K562 (cell line): Measurements from ENCODE around the gene GRHPR. TPM values are rescaled to one million over a fixed set of nuclear protein-coding genes. Genes with fewer than 3 reads are reported as not detected.
A peak's percentile ranks its signal among the peaks of the same experiment; 100 is the strongest.

ENCODE experiments used
- ATAC-seq: fragments of 200-7000 bp; cut with Tn5 transposase; 3 replicates; pipeline ENCODE4 v1.9.1; 2020; ENCODE audit warnings: moderate library complexity
- BruUV-seq: library from RNA; stranded (reverse); fragments of 400-500 nt; replicated peaks from 2 replicates; lab custom pipeline; 2021; lab: Mats Ljungman, UMichigan
- CTCF ChIA-PET: fragments of 300-600 bp; formaldehyde crosslinking; extraction: SDS; loops from one replicate; lab custom pipeline; 2021; ENCODE audit warnings: low intra/inter-chr PET ratio; lab: Yijun Ruan, JAX
- POLR2A ChIA-PET: fragments of 300-600, 350-650 bp; sonication (Branson Sonifier 250); formaldehyde crosslinking; extraction: SDS; loops from one replicate; lab custom pipeline; 2021; ENCODE audit warnings: antibody characterized with exemption, inconsistent platforms; lab: Yijun Ruan, JAX
- DNase-seq, 4 experiments: peaks; one replicate each; pipeline versions ENCODE4 v3.0.0 to v3.0.0-alpha.2; 2011 to 2018; ENCODE audit warnings: low spot score in 3 of 4, mixed read lengths in 3 of 4; ENCODE audit errors: extremely low read depth in 1 of 4
- FAIRE-seq: peaks from 2 replicates; lab custom pipeline; 2011; peaks lifted over from hg19 to GRCh38; lab: Jason Lieb, UNC
- H2AFZ ChIP-seq: 2 replicates; pipeline ENCODE4 v1.6.0; 2011; ENCODE audit warnings: low read depth, low read length, control low read depth, inconsistent platforms
- H3K27ac ChIP-seq: fragments of 200-600 bp; 3 replicates; pipeline ENCODE4 v1.8.0; 2011; ENCODE audit warnings: low read depth, mild to moderate bottlenecking, control low read depth, inconsistent platforms, low read length, moderate library complexity, mixed read lengths; ENCODE audit errors: extremely low read depth
- H3K27me3 ChIP-seq, 2 experiments: fragments of 300-600 bp in 1 of 2; 2 replicates in 1 of 2; 3 replicates in 1 of 2; pipeline versions ENCODE4 v1.6.0 to v1.8.0; 2011; ENCODE audit warnings: inconsistent platforms in 2 of 2, low read length in 2 of 2, mild to moderate bottlenecking in 1 of 2, mixed read lengths in 1 of 2, moderate library complexity in 1 of 2; ENCODE audit not compliant: control insufficient read depth in 2 of 2, insufficient read depth in 2 of 2
- H3K36me3 ChIP-seq: fragments of 300-600 bp; 3 replicates; pipeline ENCODE4 v1.8.0; 2011; ENCODE audit warnings: mild to moderate bottlenecking, low read length, inconsistent platforms; ENCODE audit not compliant: control insufficient read depth, insufficient read depth
- H3K4me1 ChIP-seq, 2 experiments: fragments of 200-600 bp in 1 of 2; replicated peaks in 1 of 2; 2 replicates in 1 of 2; 3 replicates in 1 of 2; pipeline versions ENCODE4 v1.5.1 to v1.8.0; 2011; ENCODE audit warnings: inconsistent platforms in 2 of 2, low read length in 2 of 2, mild to moderate bottlenecking in 1 of 2, mixed read lengths in 1 of 2, moderate library complexity in 1 of 2; ENCODE audit not compliant: control insufficient read depth in 2 of 2, insufficient read depth in 2 of 2
- H3K4me2 ChIP-seq: 2 replicates; pipeline ENCODE4 v1.6.1; 2011; ENCODE audit warnings: low read length, control low read depth, inconsistent platforms, mixed read lengths; ENCODE audit not compliant: insufficient read depth
- H3K4me3 ChIP-seq: fragments of 200-600 bp; sonication (generic), shearing (Covaris generic); 2 replicates; pipeline ENCODE4 v1.5.1; 2016; ENCODE audit warnings: control low read depth, inconsistent platforms
- H3K79me2 ChIP-seq: fragments of 200-600 bp; 3 replicates; pipeline ENCODE4 v1.8.0; 2011; ENCODE audit warnings: low read length, inconsistent platforms; ENCODE audit not compliant: control insufficient read depth, insufficient read depth
- H3K9ac ChIP-seq, 2 experiments: 2 replicates each; pipeline versions ENCODE4 v1.6.0 to v1.6.1; 2011; ENCODE audit warnings: low read depth in 2 of 2, low read length in 2 of 2, control low read depth in 1 of 2, inconsistent platforms in 1 of 2, mild to moderate bottlenecking in 1 of 2, mixed read lengths in 1 of 2; ENCODE audit not compliant: insufficient read depth in 1 of 2
- H3K9me1 ChIP-seq: one replicate; pipeline ENCODE4 v1.6.0; 2011; ENCODE audit warnings: inconsistent platforms, mild to moderate bottlenecking, low read length, moderate library complexity; ENCODE audit not compliant: control insufficient read depth, insufficient read depth
- H3K9me3 ChIP-seq: replicated peaks from 2 replicates; pipeline ENCODE4 v1.5.1; 2011; ENCODE audit warnings: low read depth, low read length, inconsistent platforms; ENCODE audit not compliant: control insufficient read depth, insufficient read depth
- H4K20me1 ChIP-seq: replicated peaks from 2 replicates; pipeline ENCODE4 v1.6.1; 2011; ENCODE audit warnings: low read length, inconsistent platforms, mixed read lengths; ENCODE audit not compliant: control insufficient read depth, insufficient read depth
- CREB1 ChIP-seq, 2 experiments: sonication (generic) in 1 of 2; formaldehyde crosslinking in 1 of 2; IDR thresholded peaks; 2 replicates each; pipeline versions ENCODE4 v1.6.1 to v1.8.0; 2012 to 2022; ENCODE audit warnings: inconsistent platforms in 1 of 2, mild to moderate bottlenecking in 1 of 2, missing genetic modification reagents in 1 of 2, moderate library complexity in 1 of 2
- ELF1 ChIP-seq: fragments of 200-800 bp; sonication (Bioruptor generic); IDR thresholded peaks from 2 replicates; pipeline ENCODE4 v1.6.1; 2016; ENCODE audit warnings: missing genetic modification characterization, missing compliant biosample characterization
- JUN ChIP-seq, 2 experiments: sonication (generic) in 1 of 2; formaldehyde crosslinking in 1 of 2; IDR thresholded peaks; 2 replicates each; pipeline versions ENCODE4 v1.6.1 to v1.8.0; 2012 to 2022; ENCODE audit warnings: borderline replicate concordance in 2 of 2, mild to moderate bottlenecking in 2 of 2, improper control_type of control experiment in 1 of 2, low read depth in 1 of 2, low read length in 1 of 2, missing genetic modification reagents in 1 of 2
- JUND ChIP-seq, 2 experiments: IDR thresholded peaks; 2 replicates in 1 of 2; 3 replicates in 1 of 2; pipeline ENCODE4 v1.6.1; 2011; ENCODE audit warnings: borderline replicate concordance in 2 of 2, low read depth in 2 of 2, low read length in 2 of 2, improper control_type of control experiment in 1 of 2, missing biosample characterization in 1 of 2, missing genetic modification characterization in 1 of 2, missing genetic modification reagents in 1 of 2
- PHTF2 ChIP-seq: fragments of 250-450 bp; sonication (Bioruptor Pico); IDR thresholded peaks from 2 replicates; pipeline ENCODE4 v1.5.0; 2021; ENCODE audit warnings: mild to moderate bottlenecking
- RAD21 ChIP-seq, 2 experiments: fragments of 250-450 bp in 1 of 2; fragments of 450-650 bp in 1 of 2; sonication (Bioruptor Pico) in 1 of 2; formaldehyde crosslinking in 1 of 2; IDR thresholded peaks in 1 of 2; conservative IDR thresholded peaks in 1 of 2; 2 replicates each; pipeline versions ENCODE4 v1.4.0 to v1.8.0; 2020 to 2022; ENCODE audit warnings: mild to moderate bottlenecking in 2 of 2, moderate library complexity in 1 of 2
- SMC3 ChIP-seq: conservative IDR thresholded peaks from 2 replicates; pipeline ENCODE4 v1.6.1; 2011; ENCODE audit warnings: low read depth, low read length, improper control_type of control experiment; ENCODE audit not compliant: insufficient read depth
- SP2 ChIP-seq: IDR thresholded peaks from 2 replicates; pipeline ENCODE4 v1.6.1; 2011; ENCODE audit warnings: mild to moderate bottlenecking, low read depth, low read length, moderate library complexity; ENCODE audit not compliant: poor library complexity, severe bottlenecking; ENCODE audit errors: extremely low read depth
- SPI1 ChIP-seq: IDR thresholded peaks from 2 replicates; pipeline ENCODE4 v1.6.1; 2011; ENCODE audit warnings: low read depth, low read length, control low read depth, borderline replicate concordance
- WGBS: fragments of 100-300 bp; shearing (Covaris generic); methylation state at CpG from one replicate; pipeline ENCODE4 v1.1.6; 2016; ENCODE audit warnings: low coverage, mixed read lengths; ENCODE audit not compliant: insufficient coverage; ENCODE audit errors: missing lambda C conversion rate; 5-methylcytosine and 5-hydroxymethylcytosine counted together
- in situ Hi-C: fragments of 300-500 bp; cut with MboI; formaldehyde crosslinking; loops from 4 replicates; pipeline ENCODE4 v1.15.0; 2018; ENCODE audit warnings: inconsistent platforms, mixed read lengths
- intact Hi-C: fragments of 100-400 bp; cut with micrococcal nuclease; formaldehyde crosslinking; loops from 2 replicates; pipeline ENCODE4 v1.14.2; 2022
- polyA plus RNA-seq, 8 experiments: library from polyadenylated mRNA; depleted of rRNA in 4 of 8; stranded (reverse) in 5 of 8; unstranded in 3 of 8; fragments of >200 nt; fragmentation: Nextera tagmentation in 2 of 8; fragmentation: Illumina TruSeq in 1 of 8; extraction: Ambion mirVana in 2 of 8; extraction: Trizol in 1 of 8; gene quantifications; 2 replicates each; pipeline versions ENCODE4 v1.2.1 to v1.2.3, GENCODE V29; 2011 to 2014; ENCODE audit warnings: inconsistent platforms in 1 of 8, missing spikeins in 1 of 8
- total RNA-seq, 7 experiments: library from RNA; depleted of rRNA in 6 of 7; stranded (reverse); fragments of >200 nt in 6 of 7; fragmentation: Illumina TruSeq in 2 of 7; extraction: Trizol in 2 of 7; gene quantifications; 2 replicates each; pipeline versions ENCODE4 v1.2.1 to v1.2.3, GENCODE V29; 2011 to 2021; ENCODE audit warnings: low replicate concordance in 1 of 7

The GRHPR gene
- total and polyA plus RNA-seq, 9 of the 15 experiments (the other 6 are each of a cell fraction or from before 2014, with no cell fraction given), result 38.9 to 144 (median 120) TPM

- H3K9ac ChIP-seq, result no peak overlapping the region
- no peaks in the 10 kb centered on the region for H3K9me3 ChIP-seq
- FAIRE-seq, result peak; percentile 94
- H3K4me2 ChIP-seq, result no peak overlapping the region
- H2AFZ ChIP-seq, result no peak overlapping the region; the same call in 1 of the 2 replicates
- intact Hi-C loops (loop anchor here (1.0 to 10.0 kb wide), 3 partner anchors 35 to 393 kb away; partner anchors contain the start of gene ZCCHC7), in situ Hi-C loops (no loop called here)
- H3K4me3 ChIP-seq, result no peak overlapping the region
- H3K27ac ChIP-seq, result no peak overlapping the region
- peaks cover 7 to 8% of the 10 kb centered on the region in 2 experiments; a peak in 2 of 5 replicates for H3K4me1 ChIP-seq
- peak; percentile 79 for ATAC-seq
- no peaks in the 10 kb centered on the region for H4K20me1 ChIP-seq
- no peaks in the 10 kb centered on the region for H3K9me1 ChIP-seq
- BruUV-seq, result no TSS peak
- ChIA-PET CTCF (no interaction called here), POLR2A (interaction anchor here (0.6 to 0.8 kb wide), 2 partner anchors 13 to 113 kb away, joined by 3 read pairs; no protein-coding TSS in a partner anchor)
- no peaks in the 10 kb centered on the region for H3K79me2 ChIP-seq
- peak; percentile 59 to 80 (median 66) for DNase-seq
- H3K27me3 ChIP-seq, result 0 out of 5 replicates have a peak, but pooled peaks cover 0 to 4% of the 10 kb centered on the region in 2 experiments
- H3K36me3 ChIP-seq, result no peaks in the 10 kb centered on the region
- WGBS, result 2% methylated on average over 7 of the region's 7 CpGs
- TF ChIP-seq SPI1 (peak; percentile 42; the same call in 1 of the 2 replicates), PHTF2 (no peak), RAD21 (CRISPR knock-in tag; conservative IDR thresholded peaks at IDR 0.05 in 1 of 2, IDR thresholded peaks at IDR 0.05 in 1 of 2) (peak; percentile 40 to 76; a peak in 3 of 4 replicates), ELF1 (tag) (no peak), SMC3 (peak; percentile 67), JUN (IDR thresholded peaks at IDR 0.05; ENCODE audit: borderline replicate concordance, low read depth, low read length) (no peak), JUN (CRISPR knock-in tag; IDR thresholded peaks at IDR 0.05; ENCODE audit: borderline replicate concordance) (no peak), SP2 (no peak), CREB1 (IDR thresholded peaks at IDR 0.05) (no peak), CREB1 (CRISPR knock-in tag; IDR thresholded peaks at IDR 0.05) (no peak), JUND (IDR thresholded peaks at IDR 0.05; ENCODE audit: borderline replicate concordance, low read depth, low read length) (no peak), JUND (tag; IDR thresholded peaks at IDR 0.05; ENCODE audit: borderline replicate concordance, low read depth, low read length) (no peak)
These were observed 31.7 kb upstream of the GRHPR start for GRCh38 chr9:37390759-37391158.
